ENCODE measurements around the gene TLE1.

The TLE1 gene

DNA sequence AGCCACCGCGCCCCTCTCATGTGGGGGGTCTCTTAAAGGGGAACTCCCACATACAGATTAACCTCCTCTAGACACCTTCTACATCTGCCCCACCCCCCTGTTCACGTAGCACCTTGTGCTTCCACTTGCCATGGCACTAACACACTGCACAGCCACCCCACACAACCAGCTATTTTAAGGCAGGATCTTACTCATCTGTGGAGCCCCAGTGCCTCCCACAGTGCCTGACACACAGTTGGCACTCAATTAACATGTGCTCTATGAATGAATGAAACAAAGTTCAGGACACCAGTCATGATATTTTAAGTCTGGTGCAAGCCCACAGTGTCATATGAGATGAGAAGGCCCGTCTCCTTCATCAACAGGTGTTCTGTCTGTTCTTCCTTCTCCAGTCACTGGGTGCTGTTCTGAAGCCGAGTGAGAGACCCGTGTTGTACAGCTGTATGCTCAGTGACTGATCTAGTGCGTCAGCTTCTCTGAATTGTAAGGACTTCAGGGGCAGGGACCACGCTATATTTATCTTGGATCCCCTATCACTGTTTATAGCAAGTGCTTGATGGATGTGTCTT lies 149.1 kb downstream of the TLE1 start:
- DNase-seq: no peak

DNA sequence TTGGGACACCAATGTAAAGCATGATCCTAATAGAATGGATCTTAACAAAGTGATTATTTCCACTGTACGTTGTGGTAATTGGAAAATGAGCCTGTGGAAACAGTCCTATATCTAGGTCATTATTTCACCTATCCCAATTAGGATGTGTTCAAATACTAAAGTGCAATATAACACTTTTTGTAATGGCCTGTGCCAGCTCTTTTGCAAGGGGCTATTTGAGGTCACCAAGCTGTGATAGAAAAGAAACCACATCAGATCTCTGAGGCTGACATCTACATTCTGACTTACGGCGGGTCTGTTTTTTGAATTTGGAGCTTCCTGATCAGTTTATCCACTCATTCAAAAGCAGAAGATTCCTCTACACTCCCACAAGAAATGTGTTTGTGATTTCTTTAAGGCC lies 150.0 kb downstream of the TLE1 start:
- DNase-seq: no peak

DNA sequence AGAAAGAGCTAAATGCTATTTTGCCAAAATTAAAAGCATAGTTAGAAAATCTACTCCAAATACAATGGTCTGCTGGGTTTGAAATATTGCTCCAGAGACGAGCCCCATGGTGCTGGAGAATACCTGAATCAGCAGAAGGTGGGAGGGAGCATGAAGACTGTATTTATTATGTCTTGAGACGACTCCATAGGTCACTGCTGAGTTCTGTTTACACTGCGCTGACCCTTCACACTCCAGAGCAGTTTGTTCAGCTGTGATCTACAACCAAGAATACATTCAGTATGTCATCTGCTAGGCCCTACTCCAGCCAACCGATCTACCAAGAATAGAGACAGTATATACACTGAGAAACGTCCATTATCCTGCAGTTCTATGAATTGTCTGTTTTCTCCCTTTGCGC lies 150.5 kb downstream of the TLE1 start:
- no peak for DNase-seq

DNA sequence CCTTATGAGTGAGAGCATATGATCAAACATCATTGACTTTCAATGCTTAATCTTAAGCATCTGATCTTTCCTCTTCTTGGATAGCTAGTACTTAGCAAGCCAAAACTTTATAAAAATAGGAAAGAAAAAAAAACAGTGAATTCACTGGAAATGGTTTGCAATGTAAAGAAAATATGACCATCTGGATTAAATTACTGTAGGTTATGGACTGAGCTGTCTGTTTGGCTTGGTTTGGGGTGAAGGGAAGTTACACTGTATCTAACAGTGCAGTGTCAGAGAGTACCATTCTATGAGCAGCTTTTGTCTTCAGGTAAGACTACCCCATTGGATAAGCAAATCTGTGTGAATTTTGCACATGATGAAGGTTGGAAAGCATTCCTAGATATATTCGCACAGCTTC lies 151.4 kb downstream of the TLE1 start:
- no peak for DNase-seq

- DNase-seq: no peak
Measured at GRCh38 chr9:81536242-81537025, 152.9 kb downstream of the TLE1 start.

DNA sequence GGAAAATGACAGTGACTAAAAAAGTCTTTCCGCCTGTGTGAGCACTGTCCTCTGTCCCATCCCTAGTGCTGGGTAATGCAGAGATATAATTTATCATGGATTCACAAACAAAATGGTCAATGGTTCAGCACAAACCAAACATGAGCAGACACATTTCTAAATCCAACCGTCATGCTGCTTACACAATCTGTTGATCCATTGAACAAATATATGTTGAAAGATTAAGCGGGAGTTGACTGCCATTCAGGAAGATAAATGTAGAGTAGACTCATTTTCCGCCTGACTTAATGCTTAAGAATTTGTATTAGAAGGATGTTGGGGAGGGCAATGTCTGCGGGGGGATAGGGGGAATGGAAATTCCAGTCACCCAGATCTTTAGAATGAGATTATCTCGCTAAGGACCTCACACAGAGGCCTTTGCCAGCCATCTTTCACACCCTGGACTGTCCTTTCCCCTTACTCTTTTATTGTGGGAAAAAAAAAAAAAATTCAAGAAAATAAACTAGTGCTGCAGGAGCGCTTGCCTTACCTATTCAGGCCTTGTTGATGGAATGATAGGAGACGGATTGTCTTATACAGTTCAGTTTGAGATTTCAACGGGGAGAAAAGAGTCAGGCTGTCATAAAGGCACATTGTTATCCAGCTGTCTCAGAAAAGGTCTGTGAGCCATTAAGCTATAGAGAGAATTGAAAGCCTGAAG lies 153.7 kb downstream of the TLE1 start:
- DNase-seq: peak; percentile 29

DNA sequence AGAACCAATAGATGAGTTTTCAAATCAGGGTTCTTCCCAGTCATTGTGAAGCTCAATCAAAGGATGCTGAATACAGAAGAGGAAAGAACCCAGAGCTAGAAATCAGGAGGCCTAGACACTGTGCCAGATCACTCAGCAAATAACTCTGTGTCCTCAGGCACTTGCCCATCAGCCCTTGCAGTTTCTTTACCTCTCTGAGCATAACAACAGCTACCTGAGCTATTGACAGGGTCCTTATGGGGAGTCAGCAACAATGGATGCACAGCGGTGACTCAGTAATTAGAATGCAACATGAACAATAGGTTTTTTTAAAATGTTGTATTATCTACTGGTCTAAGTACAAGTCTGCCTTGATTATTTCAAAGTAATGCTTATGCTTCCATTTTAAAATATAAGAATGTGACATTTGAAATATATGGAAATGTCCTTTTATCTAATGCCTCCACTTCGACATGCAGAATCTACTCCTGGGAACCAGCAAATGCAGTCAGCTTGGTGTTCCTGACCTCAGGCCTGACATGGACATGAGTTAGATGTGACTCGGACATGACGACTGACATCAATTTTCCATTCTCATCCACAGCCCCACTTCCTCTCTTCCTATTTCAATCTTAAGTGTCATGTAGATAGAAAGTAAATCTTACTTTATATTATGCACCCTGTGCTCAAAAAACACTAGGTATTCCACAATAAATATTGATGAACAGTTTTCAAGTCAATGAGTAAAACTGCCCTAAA lies 155.0 kb downstream of the TLE1 start:
- DNase-seq: no peak
